HEK293 (cell line): Measurements from ENCODE around the gene NECTIN4.

Experiments used
- CTCF ChIA-PET: fragments of 350-600 bp; formaldehyde crosslinking; extraction: SDS; loops from one replicate; lab custom pipeline; 2021; ENCODE audit warnings: antibody characterized with exemption; lab: Yijun Ruan, JAX
- POLR2A ChIA-PET: fragments of 300-600 bp; formaldehyde crosslinking; extraction: SDS; loops from one replicate; lab custom pipeline; 2020; ENCODE audit warnings: antibody characterized with exemption, inconsistent platforms; lab: Yijun Ruan, JAX
- H3K27ac ChIP-seq: fragments of 200-500 bp; sonication (Bioruptor generic); 2 replicates; pipeline ENCODE4 v1.5.1; 2014; ENCODE audit warnings: low read depth, low read length, control low read depth, inconsistent platforms; ENCODE audit errors: extremely low read depth
- H3K36me3 ChIP-seq, 2 experiments: fragments of 200-500 bp in 1 of 2; sonication (Bioruptor generic) in 1 of 2; 1 replicate in 1 of 2; 2 replicates in 1 of 2; pipeline ENCODE4 v1.5.1; 2014 to 2017; ENCODE audit warnings: inconsistent platforms in 2 of 2, low read length in 2 of 2; ENCODE audit not compliant: control insufficient read depth in 2 of 2, insufficient read depth in 1 of 2
- H3K4me1 ChIP-seq: fragments of 200-500 bp; sonication (Bioruptor generic); 2 replicates; pipeline ENCODE4 v1.5.1; 2014; ENCODE audit warnings: mild to moderate bottlenecking, low read length, inconsistent platforms; ENCODE audit not compliant: control insufficient read depth, insufficient read depth
- H3K4me3 ChIP-seq: 2 replicates; pipeline ENCODE4 v1.5.1; 2011; ENCODE audit warnings: low read depth, mild to moderate bottlenecking, control low read depth, low read length, moderate library complexity
- H3K9me3 ChIP-seq: fragments of 200-500 bp; sonication (Bioruptor generic); 2 replicates; pipeline ENCODE4 v1.5.1; 2014; ENCODE audit warnings: low read depth, low read length, inconsistent platforms; ENCODE audit not compliant: control insufficient read depth, insufficient read depth
- HOXA7 ChIP-seq: sonication (generic); formaldehyde crosslinking; IDR thresholded peaks from 2 replicates; pipeline ENCODE4 v1.8.1; 2022; ENCODE audit warnings: missing genetic modification reagents, borderline replicate concordance
- KLF1 ChIP-seq: fragments of 450-650 bp; formaldehyde crosslinking; IDR thresholded peaks from 2 replicates; pipeline ENCODE4 v1.5.1; 2016; ENCODE audit warnings: missing biosample characterization, missing genetic modification characterization
- KLF16 ChIP-seq: fragments of 450-650 bp; formaldehyde crosslinking; IDR thresholded peaks from 2 replicates; pipeline ENCODE4 v1.5.1; 2017; ENCODE audit warnings: missing biosample characterization, missing genetic modification characterization
- KLF8 ChIP-seq: fragments of 450-650 bp; formaldehyde crosslinking; IDR thresholded peaks from 2 replicates; pipeline ENCODE4 v1.5.1; 2016; ENCODE audit warnings: missing biosample characterization, missing genetic modification characterization
- KLF9 ChIP-seq: fragments of 450-650 bp; formaldehyde crosslinking; IDR thresholded peaks from 2 replicates; pipeline ENCODE4 v1.5.1; 2016; ENCODE audit warnings: missing biosample characterization, missing genetic modification characterization, low read depth
- PBX3 ChIP-seq: sonication (generic); formaldehyde crosslinking; IDR thresholded peaks from 2 replicates; pipeline ENCODE4 v1.8.1; 2022; ENCODE audit warnings: mild to moderate bottlenecking, moderate library complexity, missing genetic modification reagents
- SALL2 ChIP-seq: fragments of 450-650 bp; formaldehyde crosslinking; IDR thresholded peaks from 2 replicates; pipeline ENCODE4 v1.5.0; 2017; ENCODE audit warnings: missing biosample characterization, mild to moderate bottlenecking, missing genetic modification characterization, borderline replicate concordance
- SP2 ChIP-seq: fragments of 450-650 bp; formaldehyde crosslinking; IDR thresholded peaks from 2 replicates; pipeline ENCODE4 v1.5.1; 2016; ENCODE audit warnings: missing biosample characterization, missing genetic modification characterization
- YY1 ChIP-seq: fragments of 450-650 bp; formaldehyde crosslinking; IDR thresholded peaks from 2 replicates; pipeline ENCODE4 v1.5.1; 2018; ENCODE audit warnings: missing biosample characterization, missing genetic modification characterization
- ZBTB20 ChIP-seq: fragments of 450-650 bp; formaldehyde crosslinking; IDR thresholded peaks from 2 replicates; pipeline ENCODE4 v1.5.1; 2016; ENCODE audit warnings: missing biosample characterization, missing genetic modification characterization
- ZBTB8A ChIP-seq: fragments of 450-650 bp; formaldehyde crosslinking; IDR thresholded peaks from 2 replicates; pipeline ENCODE4 v1.5.1; 2016; ENCODE audit warnings: missing biosample characterization, missing genetic modification characterization
- ZFP37 ChIP-seq: fragments of 450-650 bp; formaldehyde crosslinking; IDR thresholded peaks from 2 replicates; pipeline ENCODE4 v1.5.1; 2016; ENCODE audit warnings: missing biosample characterization, missing genetic modification characterization
- ZFP69B ChIP-seq: fragments of 450-650 bp; formaldehyde crosslinking; IDR thresholded peaks from 2 replicates; pipeline ENCODE4 v1.5.1; 2016; ENCODE audit warnings: missing biosample characterization, missing genetic modification characterization
- ZNF10 ChIP-seq: fragments of 450-650 bp; formaldehyde crosslinking; IDR thresholded peaks from 2 replicates; pipeline ENCODE4 v1.5.1; 2017; ENCODE audit warnings: missing biosample characterization, missing genetic modification characterization
- ZNF146 ChIP-seq: fragments of 450-650 bp; formaldehyde crosslinking; IDR thresholded peaks from 2 replicates; pipeline ENCODE4 v1.5.1; 2016; ENCODE audit warnings: missing biosample characterization, missing genetic modification characterization
- ZNF16 ChIP-seq: fragments of 450-650 bp; formaldehyde crosslinking; IDR thresholded peaks from 2 replicates; pipeline ENCODE4 v1.5.1; 2016; ENCODE audit warnings: low read depth, missing biosample characterization, missing genetic modification characterization
- ZNF184 ChIP-seq: fragments of 450-650 bp; IDR thresholded peaks from 2 replicates; pipeline ENCODE4 v1.5.1; 2018; ENCODE audit warnings: missing biosample characterization, mild to moderate bottlenecking, missing genetic modification characterization
- ZNF19 ChIP-seq: fragments of 450-650 bp; formaldehyde crosslinking; IDR thresholded peaks from 2 replicates; pipeline ENCODE4; 2016; ENCODE audit warnings: missing biosample characterization, missing genetic modification characterization, low read depth
- ZNF366 ChIP-seq: fragments of 450-650 bp; formaldehyde crosslinking; conservative IDR thresholded peaks from 2 replicates; pipeline ENCODE4 v1.5.1; 2016; ENCODE audit warnings: missing biosample characterization, missing genetic modification characterization
- ZNF391 ChIP-seq: fragments of 450-650 bp; formaldehyde crosslinking; IDR thresholded peaks from 2 replicates; pipeline ENCODE4 v1.5.1; 2016; ENCODE audit warnings: low read depth, missing biosample characterization, missing genetic modification characterization, borderline replicate concordance
- ZNF558 ChIP-seq: fragments of 450-650 bp; formaldehyde crosslinking; IDR thresholded peaks from 2 replicates; pipeline ENCODE4 v1.5.1; 2016; ENCODE audit warnings: missing biosample characterization, missing genetic modification characterization
- ZNF561 ChIP-seq: fragments of 450-650 bp; IDR thresholded peaks from 2 replicates; pipeline ENCODE4 v1.5.1; 2018; ENCODE audit warnings: missing biosample characterization, missing genetic modification characterization, borderline replicate concordance
- ZNF585B ChIP-seq: fragments of 450-650 bp; formaldehyde crosslinking; IDR thresholded peaks from 2 replicates; pipeline ENCODE4 v1.5.1; 2016; ENCODE audit warnings: missing biosample characterization, missing genetic modification characterization
- ZNF623 ChIP-seq: fragments of 450-650 bp; formaldehyde crosslinking; IDR thresholded peaks from 2 replicates; pipeline ENCODE4 v1.5.1; 2016; ENCODE audit warnings: missing biosample characterization, missing genetic modification characterization
- ZNF660 ChIP-seq: fragments of 450-650 bp; IDR thresholded peaks from 2 replicates; pipeline ENCODE4 v1.5.1; 2018; ENCODE audit warnings: missing biosample characterization, mild to moderate bottlenecking, missing genetic modification characterization
- ZNF677 ChIP-seq: fragments of 450-650 bp; IDR thresholded peaks from 2 replicates; pipeline ENCODE4 v1.5.0; 2018; ENCODE audit warnings: missing biosample characterization, mild to moderate bottlenecking, missing genetic modification characterization, moderate library complexity
- ZNF777 ChIP-seq: fragments of 450-650 bp; formaldehyde crosslinking; IDR thresholded peaks from 2 replicates; pipeline ENCODE4 v1.5.1; 2017; ENCODE audit warnings: missing biosample characterization, missing genetic modification characterization, borderline replicate concordance
- ZNF792 ChIP-seq: fragments of 450-650 bp; formaldehyde crosslinking; IDR thresholded peaks from 2 replicates; pipeline ENCODE4 v1.5.1; 2016; ENCODE audit warnings: missing biosample characterization, missing genetic modification characterization
- ZSCAN16 ChIP-seq: fragments of 450-650 bp; formaldehyde crosslinking; IDR thresholded peaks from 2 replicates; pipeline ENCODE4 v1.5.1; 2016; ENCODE audit warnings: missing biosample characterization, missing genetic modification characterization
- ZSCAN23 ChIP-seq: fragments of 450-650 bp; formaldehyde crosslinking; IDR thresholded peaks from 2 replicates; pipeline ENCODE4 v1.5.1; 2016; ENCODE audit warnings: missing biosample characterization, missing genetic modification characterization
- ZXDB ChIP-seq: fragments of 450-650 bp; formaldehyde crosslinking; IDR thresholded peaks from 2 replicates; pipeline ENCODE4 v1.5.1; 2016; ENCODE audit warnings: missing biosample characterization, missing genetic modification characterization
- TF ChIP-seq, protein P1 (sequence below): fragments of 450-650 bp; formaldehyde crosslinking; optimal IDR thresholded peaks from 2 replicates; pipeline ENCODE3; 2016; ENCODE audit warnings: missing biosample characterization, mild to moderate bottlenecking, missing genetic modification characterization

Gene NECTIN4

DNA sequence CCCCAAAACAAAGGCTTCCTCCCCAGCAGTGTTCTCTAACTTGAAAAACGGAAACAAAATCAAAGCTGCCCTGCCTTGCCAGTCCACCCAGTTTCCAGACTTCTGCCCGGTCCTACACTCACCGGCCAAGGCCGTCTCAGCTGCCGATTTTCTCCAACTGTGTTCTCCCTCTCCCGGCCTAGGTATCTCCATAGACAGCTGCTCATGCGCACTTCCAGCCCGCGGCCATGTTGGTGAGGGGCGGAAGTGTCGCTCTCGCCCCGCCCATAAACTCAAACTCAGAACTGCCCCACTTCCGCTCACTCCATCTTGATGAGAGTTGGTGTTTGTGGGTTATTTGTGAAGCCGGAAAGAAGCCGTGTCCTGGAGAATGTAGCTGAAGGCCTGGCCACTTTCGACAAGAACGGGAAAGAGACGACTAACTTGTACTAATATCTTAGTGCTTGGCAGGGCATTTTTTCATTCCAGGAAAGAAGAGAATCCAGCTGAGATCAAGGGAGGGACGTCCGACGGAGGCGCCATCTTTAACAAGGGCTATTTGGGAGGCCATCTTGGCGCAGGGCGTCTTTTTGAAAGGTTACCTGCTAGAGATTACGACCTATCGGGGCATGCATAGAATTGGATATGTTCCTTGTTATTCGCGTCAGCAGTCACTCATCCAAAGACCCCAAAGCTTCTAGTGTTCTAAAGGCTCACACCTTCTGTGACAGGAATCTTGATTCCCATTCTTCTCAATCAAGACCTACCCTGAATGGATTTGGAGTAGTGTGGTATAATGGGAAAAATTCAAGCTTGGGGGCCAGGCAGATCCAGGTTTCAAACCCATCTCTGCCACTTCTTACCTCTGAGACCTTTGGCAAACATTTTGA is 43.4 kb downstream of the NECTIN4 start, which contains the start of gene USF1 (continued):
- TF ChIP-seq ZNF16, result no peak
- TF ChIP-seq ZFP69B (tag by site-specific recombination), result 0 out of 2 replicates have a peak, but pooled peaks have one; percentile 12
- TF ChIP-seq ZNF561 (tag by site-specific recombination), result peak; percentile 14; the same call in 1 of the 2 replicates
- no peak for TF ChIP-seq ZNF677 (tag by site-specific recombination)
- peak; percentile 77 for TF ChIP-seq KLF8
- 0 out of 2 replicates have a peak, but pooled peaks have one; percentile 19 for TF ChIP-seq ZNF558
- TF ChIP-seq ZNF391 (tag by site-specific recombination), result no peak
- peak; percentile 92 for TF ChIP-seq ZXDB
- TF ChIP-seq, protein P1, sequence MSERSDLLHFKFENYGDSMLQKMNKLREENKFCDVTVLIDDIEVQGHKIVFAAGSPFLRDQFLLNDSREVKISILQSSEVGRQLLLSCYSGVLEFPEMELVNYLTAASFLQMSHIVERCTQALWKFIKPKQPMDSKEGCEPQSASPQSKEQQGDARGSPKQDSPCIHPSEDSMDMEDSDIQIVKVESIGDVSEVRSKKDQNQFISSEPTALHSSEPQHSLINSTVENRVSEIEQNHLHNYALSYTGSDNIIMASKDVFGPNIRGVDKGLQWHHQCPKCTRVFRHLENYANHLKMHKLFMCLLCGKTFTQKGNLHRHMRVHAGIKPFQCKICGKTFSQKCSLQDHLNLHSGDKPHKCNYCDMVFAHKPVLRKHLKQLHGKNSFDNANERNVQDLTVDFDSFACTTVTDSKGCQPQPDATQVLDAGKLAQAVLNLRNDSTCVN, result peak; percentile 32
- no peak for TF ChIP-seq ZNF184 (tag by site-specific recombination)
- peak; percentile 17; the same call in 1 of the 2 replicates for TF ChIP-seq ZNF660 (tag by site-specific recombination)
- no peak for TF ChIP-seq ZNF146
- TF ChIP-seq YY1, result peak; percentile 98
- 0 out of 2 replicates have a peak, but pooled peaks have one; percentile 13 for TF ChIP-seq KLF16 (tag by site-specific recombination)
- TF ChIP-seq ZFP37 (tag by site-specific recombination), result 0 out of 2 replicates have a peak, but pooled peaks have one; percentile 46
- TF ChIP-seq KLF1 (tag by site-specific recombination), result no peak
- peak; percentile 91; the same call in 1 of the 2 replicates for TF ChIP-seq ZNF777
- no peak for TF ChIP-seq SALL2 (tag by site-specific recombination)
- peak; percentile 55; the same call in 1 of the 2 replicates for TF ChIP-seq KLF9 (tag by site-specific recombination)
- TF ChIP-seq ZNF623, result no peak
- no peak for TF ChIP-seq HOXA7 (CRISPR knock-in tag)

GRCh38 chr1:161044908-161045735 is 44.2 kb downstream of the NECTIN4 start:
- Histone ChIP-seq H3K9me3 (no peaks in the 10 kb centered on the region), H3K4me1 (0 out of 2 replicates have a peak, but pooled peaks cover 4% of the 10 kb centered on the region), H3K27ac (peak overlapping the region; percentile 65), H3K4me3 (peak overlapping the region; percentile 64), H3K36me3 (peaks cover 9 to 33% of the 10 kb centered on the region in 2 experiments)
- ChIA-PET POLR2A (interaction anchor here (0.5 to 2.4 kb wide), 17 partner anchors 9 to 180 kb away, joined by 3 to 50 read pairs (median 4); partner anchors contain the start of genes B4GALT3, DEDD, F11R and KLHDC9), CTCF (interaction anchor here (0.6 to 4.6 kb wide), 10 partner anchors 10 to 113 kb away, joined by 3 to 27 read pairs (median 4); partner anchors contain the start of genes ARHGAP30, F11R, KLHDC9 and UFC1)
- TF ChIP-seq ZNF19 (tag by site-specific recombination), result no peak
- TF ChIP-seq PBX3 (CRISPR knock-in tag), result no peak
- TF ChIP-seq ZBTB20 (tag by site-specific recombination), result peak; percentile 92
- peak; percentile 77 for TF ChIP-seq SP2 (tag by site-specific recombination)
- TF ChIP-seq ZSCAN16, result no peak
- no peak for TF ChIP-seq ZNF366 (tag by site-specific recombination)
- peak; percentile 42; the same call in 1 of the 2 replicates for TF ChIP-seq ZNF792 (tag by site-specific recombination)
- 0 out of 2 replicates have a peak, but pooled peaks have one; percentile 43 for TF ChIP-seq ZSCAN23 (tag by site-specific recombination)
- TF ChIP-seq ZBTB8A (tag by site-specific recombination), result peak; percentile 90
- TF ChIP-seq ZNF10 (tag by site-specific recombination), result 0 out of 2 replicates have a peak, but pooled peaks have one; percentile 11
- TF ChIP-seq ZNF585B (tag by site-specific recombination), result peak; percentile 9; the same call in 1 of the 2 replicates
